Jurkat, Clone E6-1 (cell line): Measurements from ENCODE around the gene TAGLN.
"Not testable (repeated sequence)": the region's sequence is repeated elsewhere in the genome, so short reads cannot be mapped to it uniquely, and the experiment has no call there.

Experiments
- DNase-seq: peaks from one replicate; pipeline ENCODE4 v3.0.0-alpha.2; 2011; ENCODE audit warnings: low read depth, low spot score
- H3K4me3 ChIP-seq: 2 replicates; pipeline ENCODE4 v1.5.1; 2011; ENCODE audit warnings: mild to moderate bottlenecking, low read length, control low read depth, moderate library complexity

Gene TAGLN

DNA sequence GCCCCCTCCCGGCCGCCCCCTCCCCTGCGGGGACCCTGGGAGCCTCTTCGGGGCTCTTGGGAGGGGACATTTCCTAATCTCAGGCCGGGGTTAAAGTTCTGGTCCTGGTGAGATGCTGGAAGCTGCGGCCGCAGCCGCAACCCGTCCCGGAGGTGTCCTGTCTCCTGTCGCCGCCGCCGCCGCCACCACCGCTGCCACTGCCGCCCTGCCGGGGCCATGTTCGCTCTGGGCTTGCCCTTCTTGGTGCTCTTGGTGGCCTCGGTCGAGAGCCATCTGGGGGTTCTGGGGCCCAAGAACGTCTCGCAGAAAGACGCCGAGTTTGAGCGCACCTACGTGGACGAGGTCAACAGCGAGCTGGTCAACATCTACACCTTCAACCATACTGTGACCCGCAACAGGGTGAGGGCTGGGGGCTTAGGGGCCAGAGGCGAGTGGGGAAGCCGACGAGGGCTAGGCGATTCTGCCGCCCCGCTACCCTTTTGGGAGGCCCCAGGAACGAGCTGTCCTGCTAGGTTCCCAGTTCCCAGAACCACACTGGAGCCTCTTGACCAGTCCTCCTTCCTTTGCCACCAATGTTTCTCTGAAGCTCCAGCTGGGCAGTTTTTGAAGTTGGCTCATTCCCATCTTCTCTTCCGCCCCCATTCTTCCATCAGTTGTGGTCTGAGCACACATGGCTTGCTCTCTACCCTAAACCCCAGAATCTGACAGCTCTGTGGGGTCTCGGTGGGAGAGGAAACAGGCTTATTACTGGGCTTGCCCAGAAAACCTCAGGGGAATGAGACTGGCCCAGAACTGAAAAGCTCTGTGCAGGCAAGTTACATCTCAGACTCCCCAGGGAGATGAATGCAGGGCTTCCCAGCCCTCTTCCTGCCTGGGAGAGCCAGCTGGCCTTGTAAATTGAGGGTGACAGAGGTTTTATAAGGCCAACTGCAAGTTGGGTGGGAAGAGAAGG is 19.8 kb upstream of the TAGLN start:
- peak overlapping the region; percentile 64 for H3K4me3 ChIP-seq
- DNase-seq, result peak; percentile 11

DNA sequence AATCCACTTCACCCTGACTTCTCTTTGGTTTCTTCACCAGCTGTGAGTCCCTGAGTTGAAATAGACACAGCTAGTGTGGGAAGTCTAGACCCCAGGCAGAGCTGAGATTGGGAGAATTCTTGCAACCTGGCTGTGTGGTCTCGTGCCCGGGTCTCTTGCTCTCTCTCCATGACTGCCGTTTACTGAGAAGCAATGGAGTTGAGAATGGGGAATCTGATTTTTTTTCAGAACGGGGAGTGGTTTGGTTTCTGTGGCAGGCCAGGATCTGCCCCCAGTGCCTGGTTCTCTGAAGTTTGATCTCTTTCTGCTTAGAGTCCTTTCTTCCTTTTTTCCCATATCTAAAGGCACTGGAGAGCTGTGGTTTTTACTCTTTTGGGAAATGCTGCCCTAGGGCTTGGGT is 19.1 kb upstream of the TAGLN start:
- peak; percentile 36 for DNase-seq
- peak overlapping the region; percentile 64 for H3K4me3 ChIP-seq

DNA sequence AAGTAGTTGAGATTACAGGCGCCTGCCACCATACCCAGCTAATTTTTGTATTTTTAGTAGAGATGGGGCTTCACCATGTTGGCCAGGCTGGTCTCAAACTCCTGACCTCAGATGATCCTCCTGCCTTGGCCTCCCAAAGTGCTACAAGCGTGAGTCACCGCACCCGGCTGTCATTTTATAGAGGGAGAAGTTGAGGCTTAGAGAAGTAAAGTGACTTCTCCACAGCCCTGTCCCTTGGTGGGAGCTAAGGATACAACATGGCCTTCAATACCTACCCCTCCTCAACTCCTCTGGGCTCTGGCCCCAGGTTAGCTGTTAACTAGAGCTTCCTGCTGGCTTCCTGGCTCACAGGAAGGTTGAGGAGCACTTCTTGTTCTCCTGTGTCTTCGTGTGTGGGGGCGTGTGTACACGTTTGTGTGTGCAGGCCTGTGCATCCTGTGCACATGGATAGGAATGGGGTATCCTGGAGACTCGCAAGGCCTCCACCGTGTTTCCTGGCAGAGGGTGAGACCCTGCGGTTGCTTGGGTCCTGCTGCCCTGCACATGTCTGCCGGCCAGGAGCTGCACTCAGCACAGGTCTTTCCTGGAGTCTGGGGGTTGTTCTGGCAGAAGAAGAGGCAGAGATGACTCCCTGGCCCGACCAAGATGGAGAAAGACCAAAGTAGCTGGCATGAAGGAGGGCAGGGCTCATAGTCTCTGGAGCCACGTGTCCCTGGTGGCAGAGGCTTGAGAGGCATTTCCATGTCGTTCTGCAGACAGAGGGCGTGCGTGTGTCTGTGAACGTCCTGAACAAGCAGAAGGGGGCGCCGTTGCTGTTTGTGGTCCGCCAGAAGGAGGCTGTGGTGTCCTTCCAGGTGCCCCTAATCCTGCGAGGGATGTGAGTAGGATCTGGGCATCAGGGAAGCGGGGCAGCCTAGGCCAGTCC is 18.2 kb upstream of the TAGLN start:
- DNase-seq, result peak; percentile 87
- H3K4me3 ChIP-seq, result peak overlapping the region; percentile 2

DNA sequence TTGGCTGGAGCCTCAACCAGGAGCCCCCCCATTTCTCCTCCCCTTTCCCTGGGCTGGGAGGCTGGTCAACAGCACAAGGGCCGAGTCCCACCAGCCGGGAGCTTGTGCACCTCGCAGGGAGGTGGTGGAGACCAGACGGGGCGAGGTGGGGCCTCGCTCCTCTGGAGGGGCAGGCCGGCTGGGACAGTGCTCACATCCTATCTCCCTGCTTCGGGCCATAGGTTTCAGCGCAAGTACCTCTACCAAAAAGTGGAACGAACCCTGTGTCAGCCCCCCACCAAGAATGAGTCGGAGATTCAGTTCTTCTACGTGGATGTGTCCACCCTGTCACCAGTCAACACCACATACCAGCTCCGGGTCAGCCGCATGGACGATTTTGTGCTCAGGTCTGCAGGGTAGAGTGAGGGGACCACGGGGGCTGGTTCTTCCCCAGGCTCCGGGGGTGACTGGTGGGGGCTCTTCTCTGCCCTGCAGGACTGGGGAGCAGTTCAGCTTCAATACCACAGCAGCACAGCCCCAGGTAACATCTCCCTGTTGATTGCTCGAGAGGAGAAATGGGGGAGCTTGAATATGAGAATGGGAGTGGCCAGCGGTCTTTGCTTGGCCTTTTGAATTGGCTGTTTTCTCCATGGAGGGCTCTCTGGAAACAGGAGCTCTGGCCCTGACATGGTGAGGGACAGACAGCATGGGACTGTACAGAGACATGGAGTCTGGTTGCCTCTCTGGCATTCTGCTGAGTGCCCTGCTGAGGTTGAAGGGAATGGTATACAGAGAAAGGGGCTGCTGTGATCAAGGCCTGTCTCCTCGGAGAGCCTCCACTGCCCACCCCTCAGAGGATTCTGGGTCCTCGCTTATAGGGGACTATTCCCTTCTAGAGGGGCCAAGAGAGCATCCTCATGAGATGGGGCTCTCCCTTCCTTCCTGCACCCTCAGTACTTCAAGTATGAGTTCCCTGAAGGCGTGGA is 17.3 kb upstream of the TAGLN start:
- H3K4me3 ChIP-seq, result no peak overlapping the region
- no peak for DNase-seq

DNA sequence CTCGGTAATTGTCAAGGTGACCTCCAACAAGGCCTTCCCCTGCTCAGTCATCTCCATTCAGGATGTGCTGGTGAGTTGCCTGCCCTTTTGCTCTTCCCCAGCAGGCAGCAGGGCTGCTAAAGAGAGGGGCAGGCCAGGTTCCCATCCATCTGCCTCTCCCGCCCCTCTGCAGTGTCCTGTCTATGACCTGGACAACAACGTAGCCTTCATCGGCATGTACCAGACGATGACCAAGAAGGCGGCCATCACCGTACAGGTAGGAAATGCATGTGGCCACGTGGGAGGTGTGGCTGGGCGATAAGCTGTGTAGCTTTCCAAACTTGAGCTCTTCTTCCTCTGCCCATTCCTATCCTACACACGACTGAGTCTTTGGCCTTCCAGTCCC is 16.6 kb upstream of the TAGLN start:
- no peak overlapping the region for H3K4me3 ChIP-seq

DNA sequence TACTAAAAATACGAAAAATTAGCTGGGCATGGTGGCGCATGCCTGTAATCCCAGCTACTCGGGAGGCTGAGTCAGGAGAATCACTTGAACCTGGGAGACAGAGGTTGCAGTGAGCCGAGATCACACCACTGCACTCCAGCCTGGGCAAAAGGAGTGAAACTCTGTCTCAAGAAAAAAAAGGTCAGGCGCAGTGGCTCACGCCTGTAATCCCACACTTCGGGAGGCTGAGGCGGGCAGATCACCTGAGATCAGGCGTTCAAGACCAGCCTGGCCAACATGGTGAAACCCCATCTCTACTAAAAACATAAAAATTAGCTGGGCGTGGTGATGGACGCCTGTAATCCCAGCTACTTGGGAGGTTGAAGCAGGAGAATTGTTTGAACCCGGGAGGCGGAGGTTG is 16.0 kb upstream of the TAGLN start:
- DNase-seq, H3K4me3 ChIP-seq: not testable (repeated sequence)

More for the DNA sequence above, 16.6 kb upstream of the TAGLN start:
- no peak for DNase-seq

- no peak overlapping the region for H3K4me3 ChIP-seq
- no peak for DNase-seq
Observed at GRCh38 chr11:117183724-117184349, 15.3 kb upstream of the TAGLN start.

- no peak for DNase-seq
- H3K4me3 ChIP-seq, result no peak overlapping the region
Observed at GRCh38 chr11:117185736-117186430, 13.3 kb upstream of the TAGLN start.

GRCh38 chr11:117186431-117186761 is 12.8 kb upstream of the TAGLN start:
- DNase-seq, result no peak
- no peak overlapping the region for H3K4me3 ChIP-seq

- DNase-seq, result no peak
Observed at GRCh38 chr11:117187007-117187406, 12.2 kb upstream of the TAGLN start.

GRCh38 chr11:117187428-117187798 is 11.8 kb upstream of the TAGLN start:
- DNase-seq, result no peak
- no peak overlapping the region for H3K4me3 ChIP-seq

More at GRCh38 chr11:117187007-117187406, 12.2 kb upstream of the TAGLN start:
- no peak overlapping the region for H3K4me3 ChIP-seq

DNA sequence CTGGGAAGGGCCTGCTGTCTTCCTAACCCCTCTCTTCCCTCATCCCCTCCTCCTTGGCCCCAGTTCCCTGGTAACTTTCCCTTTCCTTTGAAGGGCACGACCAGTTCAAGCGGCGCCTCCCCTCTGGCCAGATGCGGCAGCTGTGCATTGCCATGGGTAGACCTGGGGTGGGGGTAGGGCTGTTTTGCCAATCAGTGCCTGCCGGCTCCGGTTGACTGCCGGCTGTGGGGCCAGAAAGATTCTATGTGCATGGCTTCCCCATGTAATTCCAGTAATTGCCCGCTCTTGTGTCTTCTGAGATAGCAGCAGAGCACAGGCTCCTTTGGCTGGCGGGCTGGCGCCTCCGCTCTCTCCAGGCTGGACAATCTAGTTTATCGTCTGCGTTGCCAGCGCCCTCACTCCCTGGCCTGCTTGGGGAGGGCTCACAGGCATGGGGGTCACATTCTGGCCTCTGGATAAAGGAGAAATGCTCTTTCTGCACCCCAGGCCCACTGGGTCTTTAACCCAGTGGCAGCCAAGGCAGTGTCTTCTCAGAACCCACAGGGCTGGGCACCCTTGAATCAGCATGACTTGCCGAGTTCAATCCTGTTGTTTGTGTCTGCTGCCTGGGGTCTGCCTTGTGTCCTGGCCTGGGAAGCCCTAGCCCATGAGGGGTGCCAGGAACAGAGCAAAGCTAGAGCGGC is 11.2 kb upstream of the TAGLN start:
- H3K4me3 ChIP-seq, result no peak overlapping the region
- no peak for DNase-seq

DNA sequence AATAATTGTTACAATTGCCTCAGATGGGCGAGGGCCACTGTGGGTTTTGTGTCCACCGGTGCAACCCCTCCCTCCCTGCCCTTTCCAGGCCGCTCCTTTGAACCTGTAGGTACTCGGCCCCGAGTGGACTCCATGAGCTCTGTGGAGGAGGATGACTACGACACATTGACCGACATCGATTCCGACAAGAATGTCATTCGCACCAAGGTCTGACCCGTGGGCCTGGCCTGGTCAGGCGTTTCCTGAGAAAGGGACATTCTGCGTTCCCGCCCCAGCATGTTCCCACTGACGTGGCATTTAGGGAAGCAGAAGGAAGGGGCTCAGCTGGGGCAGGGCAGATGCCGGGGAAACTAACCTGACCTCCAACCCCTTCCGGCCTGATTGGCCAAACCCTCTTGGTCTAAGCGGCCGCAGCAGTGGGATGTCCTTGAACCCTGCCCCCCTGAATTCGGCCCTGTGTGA is 10.5 kb upstream of the TAGLN start:
- no peak overlapping the region for H3K4me3 ChIP-seq
- no peak for DNase-seq

DNA sequence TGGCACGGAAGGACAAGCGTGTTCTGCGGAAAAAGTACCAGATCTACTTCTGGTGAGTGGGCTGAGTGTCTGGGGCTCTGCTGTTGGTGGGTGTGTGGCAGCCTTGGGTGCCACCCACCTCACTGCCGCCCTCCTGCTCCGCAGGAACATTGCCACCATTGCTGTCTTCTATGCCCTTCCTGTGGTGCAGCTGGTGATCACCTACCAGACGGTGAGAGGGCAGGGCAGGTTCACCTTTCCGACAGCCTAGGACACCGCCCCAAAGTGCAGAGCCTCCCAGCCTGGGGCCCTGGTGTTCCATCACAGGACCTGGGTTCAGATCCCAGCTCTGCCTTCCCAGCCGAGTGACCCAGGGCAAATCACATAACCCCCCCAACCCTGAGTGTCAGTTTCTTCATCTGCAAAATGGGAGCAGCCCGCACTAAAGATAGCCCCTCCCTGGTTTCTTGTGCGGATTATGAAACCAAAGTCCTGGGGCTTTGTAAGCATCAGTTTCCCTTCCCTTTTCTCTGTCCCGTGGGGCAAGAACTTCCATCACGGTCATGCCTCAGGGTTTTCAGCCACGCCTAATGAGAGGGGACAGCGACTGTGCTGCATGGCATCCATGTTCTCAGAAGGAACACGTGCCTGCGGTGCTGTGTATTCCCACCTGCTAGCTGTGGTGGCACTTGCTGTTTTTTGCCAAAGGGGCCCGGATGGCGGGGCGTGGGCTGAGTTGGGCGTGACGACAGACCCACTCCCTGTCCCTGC is 9.8 kb upstream of the TAGLN start:
- H3K4me3 ChIP-seq, result no peak overlapping the region
- no peak for DNase-seq

GRCh38 chr11:117189941-117190544 is 9.1 kb upstream of the TAGLN start:
- no peak for DNase-seq
- no peak overlapping the region for H3K4me3 ChIP-seq

GRCh38 chr11:117191680-117192400 is 7.3 kb upstream of the TAGLN start:
- DNase-seq, result no peak
- no peak overlapping the region for H3K4me3 ChIP-seq
